Measurements from ENCODE around the gene UNG.
"Not testable (repeated sequence)": the region's sequence is repeated elsewhere in the genome, so short reads cannot be mapped to it uniquely, and the experiment has no call there.

UNG gene

GRCh38 chr12:109097435-109098182 lies at the start of gene UNG:
UNG (plus strand) TSS chr12:109097597; CDS start chr12:109097680, 83 bp downstream.
- in situ Hi-C loops (cut with MboI; ENCODE audit: low sequenced_read_pairs), result loop anchor here (25.0 kb wide), 2 partner anchors 435 to 535 kb away; partner anchors contain the start of genes ISCU and SART3

GRCh38 chr12:109048706-109049105 lies 48.7 kb upstream of the UNG start:
- in situ Hi-C loops (cut with MboI; ENCODE audit: low sequenced_read_pairs), result loop anchor here (25.0 kb wide), 1 partner anchor 111 kb away; no protein-coding TSS in a partner anchor

- in situ Hi-C loops (cut with MboI; ENCODE audit: low sequenced_read_pairs), result loop anchor here (25.0 kb wide), 1 partner anchor 112 kb away; no protein-coding TSS in a partner anchor
Measured at GRCh38 chr12:109049794-109050193, 47.6 kb upstream of the UNG start.

GRCh38 chr12:109052097-109052413 lies 45.3 kb upstream of the UNG start:
- in situ Hi-C loops (cut with MboI; ENCODE audit: low sequenced_read_pairs), result no loop called here

- in situ Hi-C loops (cut with MboI; ENCODE audit: low sequenced_read_pairs), result no loop called here
Measured at GRCh38 chr12:109052414-109053323, 44.7 kb upstream of the UNG start, which contains the start of gene USP30. USP30 (plus strand) TSS chr12:109052576; CDS start chr12:109052679, 103 bp downstream.

- in situ Hi-C loops (cut with MboI; ENCODE audit: low sequenced_read_pairs), result no loop called here
Measured at GRCh38 chr12:109053382-109054123, 43.8 kb upstream of the UNG start.

- in situ Hi-C loops (cut with MboI; ENCODE audit: low sequenced_read_pairs), result not testable (repeated sequence)
Measured at GRCh38 chr12:109054124-109054513, 43.3 kb upstream of the UNG start.

GRCh38 chr12:109054520-109054919 lies 42.9 kb upstream of the UNG start:
- in situ Hi-C loops (cut with MboI; ENCODE audit: low sequenced_read_pairs), result no loop called here

GRCh38 chr12:109056891-109057290 lies 40.5 kb upstream of the UNG start:
- in situ Hi-C loops (cut with MboI; ENCODE audit: low sequenced_read_pairs), result no loop called here

- in situ Hi-C loops (cut with MboI; ENCODE audit: low sequenced_read_pairs), result no loop called here
Measured at GRCh38 chr12:109057376-109057775, 40.0 kb upstream of the UNG start.

- in situ Hi-C loops (cut with MboI; ENCODE audit: low sequenced_read_pairs), result no loop called here
Measured at GRCh38 chr12:109058773-109059172, 38.6 kb upstream of the UNG start.

- in situ Hi-C loops (cut with MboI; ENCODE audit: low sequenced_read_pairs), result no loop called here
Measured at GRCh38 chr12:109064143-109064542, 33.3 kb upstream of the UNG start.

- in situ Hi-C loops (cut with MboI; ENCODE audit: low sequenced_read_pairs), result no loop called here
Measured at GRCh38 chr12:109065154-109065852, 32.1 kb upstream of the UNG start.

GRCh38 chr12:109065853-109066193 lies 31.6 kb upstream of the UNG start:
- in situ Hi-C loops (cut with MboI; ENCODE audit: low sequenced_read_pairs), result no loop called here

- in situ Hi-C loops (cut with MboI; ENCODE audit: low sequenced_read_pairs), result no loop called here
Measured at GRCh38 chr12:109069307-109070271, 27.8 kb upstream of the UNG start.

GRCh38 chr12:109074866-109075265 lies 22.5 kb upstream of the UNG start:
- in situ Hi-C loops (cut with MboI; ENCODE audit: low sequenced_read_pairs), result loop anchor here (25.0 kb wide), 2 partner anchors 413 to 513 kb away; partner anchors contain the start of genes ISCU and SART3

GRCh38 chr12:109082751-109083150 lies 14.6 kb upstream of the UNG start:
- in situ Hi-C loops (cut with MboI; ENCODE audit: low sequenced_read_pairs), result loop anchor here (25.0 kb wide), 2 partner anchors 420 to 520 kb away; partner anchors contain the start of genes ISCU and SART3

- in situ Hi-C loops (cut with MboI; ENCODE audit: low sequenced_read_pairs), result loop anchor here (25.0 kb wide), 2 partner anchors 422 to 522 kb away; partner anchors contain the start of genes ISCU and SART3
Measured at GRCh38 chr12:109084425-109084824, 13.0 kb upstream of the UNG start.

GRCh38 chr12:109085590-109085989 lies 11.8 kb upstream of the UNG start:
- in situ Hi-C loops (cut with MboI; ENCODE audit: low sequenced_read_pairs), result loop anchor here (25.0 kb wide), 2 partner anchors 423 to 523 kb away; partner anchors contain the start of genes ISCU and SART3

All from HL-60/S4 treated with phorbol 12-myristate 13-acetate at 8.2 ng/mL for 4 days and 3 days (cell line).